ENCODE data around the gene PEMT. TPM values are rescaled to one million over a fixed set of nuclear protein-coding genes. Genes with fewer than 3 reads are reported as not detected.
A peak's percentile ranks its signal among the peaks of the same experiment; 100 is the strongest.

Gene PEMT
- total RNA-seq, 3 donors from 2014 or later (not counting 1 experiment from before 2014, with no cell fraction given) = 10.3 to 13.6 (median 12.6) TPM

DNA sequence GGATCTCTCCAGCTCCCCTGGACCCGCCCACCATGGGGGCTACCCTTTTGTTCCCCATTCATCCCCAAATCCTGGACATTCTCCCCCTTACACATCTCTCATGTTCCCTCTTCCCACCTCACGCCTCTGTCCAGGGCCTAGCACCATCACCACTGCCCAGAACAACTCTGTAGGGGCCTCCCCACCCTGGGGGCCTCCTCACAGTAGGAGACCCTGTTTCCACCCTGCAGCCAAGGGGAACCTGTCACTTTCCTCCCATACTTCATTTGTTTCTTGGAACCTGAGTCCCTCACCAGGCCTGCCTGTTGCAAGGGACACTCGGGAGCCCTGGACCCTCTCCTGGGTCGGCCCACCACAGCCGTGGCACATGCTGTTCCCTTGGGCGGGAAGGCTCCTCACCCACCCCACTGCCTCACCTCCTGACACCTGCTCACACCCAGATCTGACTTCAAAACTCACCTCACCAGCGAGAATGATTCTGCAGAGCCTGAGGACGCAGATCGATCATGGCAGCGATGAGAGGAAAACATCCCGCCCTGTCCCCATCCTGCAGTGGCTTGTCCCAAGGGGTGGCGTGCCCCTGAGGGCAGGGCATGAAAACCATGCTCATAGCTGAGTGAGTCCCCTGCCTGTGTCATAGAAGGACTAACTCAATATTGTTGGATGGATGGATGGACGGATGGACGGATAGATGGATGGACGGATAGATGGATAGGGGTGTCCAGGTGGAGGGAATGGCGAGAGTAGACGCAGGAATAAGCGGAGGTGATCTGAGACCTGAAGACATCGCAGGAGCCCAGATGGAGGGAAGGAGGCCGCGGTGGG, 88.6 kb downstream of the PEMT start:
- Mint-ChIP-seq H3K4me3 (no peak overlapping the region), H3K4me1 (no peaks in the 10 kb centered on the region), H3K36me3 (no peaks in the 10 kb centered on the region), H3K27me3 (ENCODE audit: low read depth in 2 of 2) (peaks cover 0 to 5% of the 10 kb centered on the region in 2 donors), H3K9me3 (no peaks in the 10 kb centered on the region), H3K27ac (no peak overlapping the region)
- Histone ChIP-seq H3K27me3 (ENCODE audit: control insufficient read depth, insufficient read depth, low read length) (no peaks in the 10 kb centered on the region), H3K27ac (ENCODE audit: low read length) (no peak overlapping the region), H3K4me3 (ENCODE audit: low read length) (no peak overlapping the region), H3K9me3 (ENCODE audit: control insufficient read depth, insufficient read depth, low read length) (no peaks in the 10 kb centered on the region), H3K4me1 (ENCODE audit: control insufficient read depth, insufficient read depth, low read length) (no peaks in the 10 kb centered on the region), H3K36me3 (ENCODE audit: control insufficient read depth, insufficient read depth, low read length) (no peaks in the 10 kb centered on the region)
- intact Hi-C loops (cut with micrococcal nuclease) = no loop called here
- no peak for ATAC-seq
- no peak for TF ChIP-seq CTCF (IDR thresholded peaks at IDR 0.05)
- DNase-seq = no peak
- WGBS (ENCODE audit: insufficient coverage) = 93% methylated on average over 21 of the region's 21 CpGs

DNA sequence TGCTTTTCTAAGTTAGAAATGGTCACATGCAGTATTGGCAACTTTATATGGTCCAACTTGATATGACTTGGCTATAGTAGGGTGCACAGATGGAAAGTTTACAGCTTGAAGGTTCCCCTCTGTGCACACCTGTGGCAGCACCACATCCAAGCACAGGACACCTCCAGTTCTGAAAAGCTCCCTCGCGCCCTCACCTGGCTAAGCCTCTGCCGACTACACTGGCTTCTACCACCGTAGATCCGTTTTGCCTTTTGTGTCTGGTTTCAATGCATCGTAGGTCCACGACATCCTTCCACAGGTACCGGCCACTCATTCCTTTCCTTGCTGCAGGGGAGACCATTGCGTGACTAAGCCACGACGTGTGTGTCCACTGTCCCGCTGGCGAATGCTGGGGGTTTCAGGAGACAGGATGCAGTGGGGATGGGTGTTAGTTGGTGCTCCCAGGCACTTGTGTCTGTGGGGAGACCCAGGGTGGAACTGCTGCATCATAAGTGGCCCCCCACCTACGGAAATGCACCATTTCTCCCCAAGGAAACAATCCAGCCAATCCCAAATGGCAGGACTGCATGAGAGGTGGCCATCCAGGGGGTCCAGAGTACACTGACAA, 90.4 kb downstream of the PEMT start:
- Mint-ChIP-seq H3K27me3 (ENCODE audit: low read depth in 2 of 2) (peaks cover 0 to 5% of the 10 kb centered on the region in 2 donors), H3K4me3 (no peak overlapping the region), H3K27ac (no peak overlapping the region), H3K4me1 (peaks cover 0 to 5% of the 10 kb centered on the region in 2 donors), H3K9me3 (no peaks in the 10 kb centered on the region), H3K36me3 (no peaks in the 10 kb centered on the region)
- Histone ChIP-seq H3K4me1 (ENCODE audit: control insufficient read depth, insufficient read depth, low read length) (peaks cover 6% of the 10 kb centered on the region), H3K4me3 (ENCODE audit: low read length) (no peak overlapping the region), H3K27me3 (ENCODE audit: control insufficient read depth, insufficient read depth, low read length) (no peaks in the 10 kb centered on the region), H3K9me3 (ENCODE audit: control insufficient read depth, insufficient read depth, low read length) (no peaks in the 10 kb centered on the region), H3K36me3 (ENCODE audit: control insufficient read depth, insufficient read depth, low read length) (no peaks in the 10 kb centered on the region), H3K27ac (ENCODE audit: low read length) (no peak overlapping the region)
- TF ChIP-seq CTCF (IDR thresholded peaks at IDR 0.05) = no peak
- WGBS (ENCODE audit: insufficient coverage) = 81% methylated on average over 14 of the region's 14 CpGs
- ATAC-seq = no peak
- intact Hi-C loops (cut with micrococcal nuclease) = no loop called here
- DNase-seq = peak in 1 of 2 donors; percentile 53

- H3K4me3 Mint-ChIP-seq = no peak overlapping the region
- intact Hi-C loops (cut with micrococcal nuclease) = no loop called here
These were observed 91.9 kb downstream of the PEMT start for GRCh38 chr17:17499402-17500145.

More at GRCh38 chr17:17499402-17500145, 91.9 kb downstream of the PEMT start:
- no peaks in the 10 kb centered on the region for H3K9me3 ChIP-seq (ENCODE audit: control insufficient read depth, insufficient read depth, low read length)
- WGBS (ENCODE audit: insufficient coverage) = 89% methylated on average over 17 of the region's 17 CpGs
- no peak for ATAC-seq
- no peak overlapping the region for H3K27ac Mint-ChIP-seq
- no peaks in the 10 kb centered on the region for H3K9me3 Mint-ChIP-seq
- no peaks in the 10 kb centered on the region for H3K36me3 ChIP-seq (ENCODE audit: control insufficient read depth, insufficient read depth, low read length)
- no peak overlapping the region for H3K27ac ChIP-seq (ENCODE audit: low read length)
- H3K27me3 Mint-ChIP-seq (ENCODE audit: low read depth in 2 of 2) = peaks cover 5 to 10% of the 10 kb centered on the region in 2 donors
- no peak for DNase-seq
- peaks cover 6% of the 10 kb centered on the region for H3K27me3 ChIP-seq (ENCODE audit: control insufficient read depth, insufficient read depth, low read length)
- no peak overlapping the region for H3K4me3 ChIP-seq (ENCODE audit: low read length)
- H3K4me1 ChIP-seq (ENCODE audit: control insufficient read depth, insufficient read depth, low read length) = peaks cover 19% of the 10 kb centered on the region
- no peaks in the 10 kb centered on the region for H3K36me3 Mint-ChIP-seq
- peaks cover 6 to 16% of the 10 kb centered on the region in 2 donors for H3K4me1 Mint-ChIP-seq
- TF ChIP-seq CTCF (IDR thresholded peaks at IDR 0.05) = no peak

Data from natural killer cell (primary cell).